Measurements from ENCODE around the gene S100B.

S100B gene

GRCh38 chr21:46557919-46558392 is 46.9 kb downstream of the S100B start:
- DNase-seq, result no peak

- no peak for DNase-seq
Measured at GRCh38 chr21:46557469-46557868, 47.4 kb downstream of the S100B start.

GRCh38 chr21:46556802-46557201 is 48.1 kb downstream of the S100B start:
- no peak for DNase-seq

- DNase-seq, result no peak
Measured at GRCh38 chr21:46555678-46556077, 49.2 kb downstream of the S100B start.

GRCh38 chr21:46555225-46555617 is 49.7 kb downstream of the S100B start:
- no peak for DNase-seq

GRCh38 chr21:46554431-46555224 is 50.3 kb downstream of the S100B start:
- DNase-seq, result no peak

GRCh38 chr21:46553993-46554392 is 50.9 kb downstream of the S100B start:
- no peak for DNase-seq

GRCh38 chr21:46552865-46553379 is 52.0 kb downstream of the S100B start:
- DNase-seq, result no peak

GRCh38 chr21:46552274-46552673 is 52.6 kb downstream of the S100B start:
- no peak for DNase-seq

- no peak for DNase-seq
Measured at GRCh38 chr21:46551636-46552241, 53.1 kb downstream of the S100B start.

GRCh38 chr21:46550116-46550941 is 54.6 kb downstream of the S100B start:
- DNase-seq, result no peak

GRCh38 chr21:46549650-46550049 is 55.2 kb downstream of the S100B start:
- DNase-seq, result no peak
